GM18861 (cell line): ENCODE measurements around the gene RNF8.
"Not testable (repeated sequence)": the region's sequence is repeated elsewhere in the genome, so short reads cannot be mapped to it uniquely, and the experiment has no call there.

ENCODE experiments used
- ATAC-seq: cut with Tn5 transposase; IDR thresholded peaks from one replicate; pipeline ENCODE4 v1.9.1; 2021; ENCODE audit not compliant: unreplicated experiment

RNF8 gene

GRCh38 chr6:37396571-37397180, 42.9 kb downstream of the RNF8 start:
- no peak for ATAC-seq

GRCh38 chr6:37399131-37399530, 45.3 kb downstream of the RNF8 start:
- no peak for ATAC-seq

GRCh38 chr6:37399795-37400490, 46.2 kb downstream of the RNF8 start:
- no peak for ATAC-seq

GRCh38 chr6:37401658-37402057, 47.9 kb downstream of the RNF8 start:
- ATAC-seq: not testable (repeated sequence)

- no peak for ATAC-seq
Observed at GRCh38 chr6:37406726-37407341, 53.1 kb downstream of the RNF8 start.

GRCh38 chr6:37407948-37408347, 54.2 kb downstream of the RNF8 start:
- ATAC-seq: no peak

GRCh38 chr6:37409501-37409900, 55.7 kb downstream of the RNF8 start:
- ATAC-seq: no peak

GRCh38 chr6:37417393-37417792, 63.6 kb downstream of the RNF8 start:
- no peak for ATAC-seq

- ATAC-seq: no peak
Observed at GRCh38 chr6:37418722-37419121, 64.9 kb downstream of the RNF8 start.

GRCh38 chr6:37426058-37426944, 72.5 kb downstream of the RNF8 start:
- no peak for ATAC-seq

- ATAC-seq: no peak
Observed at GRCh38 chr6:37426945-37427510, 73.2 kb downstream of the RNF8 start.

- no peak for ATAC-seq
Observed at GRCh38 chr6:37429352-37429750, 75.6 kb downstream of the RNF8 start.

- ATAC-seq: no peak
Observed at GRCh38 chr6:37432590-37432915, 78.8 kb downstream of the RNF8 start.

- peak; percentile 69 for ATAC-seq
Observed at GRCh38 chr6:37432916-37433656, 79.3 kb downstream of the RNF8 start, which contains the start of gene CMTR1. Gene CMTR1, plus strand, starts transcription at chr6:37433221. Its CDS starts 2,409 bp downstream, at chr6:37435630.

- ATAC-seq: peak; percentile 31
Observed at GRCh38 chr6:37433657-37434271, 80.0 kb downstream of the RNF8 start.

- no peak for ATAC-seq
Observed at GRCh38 chr6:37435373-37435772, 81.6 kb downstream of the RNF8 start.

GRCh38 chr6:37435816-37436215, 82.0 kb downstream of the RNF8 start:
- no peak for ATAC-seq

- ATAC-seq: no peak
Observed at GRCh38 chr6:37438930-37439329, 85.1 kb downstream of the RNF8 start.

- no peak for ATAC-seq
Observed at GRCh38 chr6:37441651-37442050, 87.9 kb downstream of the RNF8 start.
